Measurements from ENCODE around the gene NUP210. TPM values are rescaled to one million over a fixed set of nuclear protein-coding genes. Genes with fewer than 3 reads are reported as not detected.

NUP210 gene
- total and polyA plus RNA-seq, 2 donors (not counting 3 experiments of a cell fraction or from before 2014, with no cell fraction given), result 0.14 to 0.84 TPM

DNA sequence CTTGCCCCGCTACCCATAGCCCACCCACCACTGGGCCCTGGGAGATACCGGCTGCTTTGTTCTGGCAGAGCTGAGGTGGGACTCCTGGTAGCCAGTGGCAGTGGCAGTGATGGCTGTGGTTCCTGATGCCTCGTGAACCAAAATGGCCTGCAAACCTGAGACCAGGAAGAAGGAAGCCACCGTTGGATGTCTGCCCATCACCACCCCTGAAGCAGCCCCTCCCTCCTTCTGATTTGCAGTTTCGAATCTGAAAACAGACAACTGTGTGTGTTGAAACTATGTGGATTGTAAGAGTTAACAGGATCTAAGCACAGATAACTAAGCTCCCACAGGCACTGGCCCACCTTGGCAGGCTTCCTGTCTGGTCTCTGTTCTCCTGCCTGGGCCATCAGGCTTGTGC lies 66.6 kb downstream of the NUP210 start:
- intact Hi-C loops (cut with micrococcal nuclease) (no loop called here), dilution Hi-C loops (cut with MboI; ENCODE audit: extremely low pct_ligation_motif_present, low sequenced_read_pairs) (no loop called here)
- Histone ChIP-seq H3K4me3 (replicated peaks in 1 of 3; ENCODE audit: insufficient read depth in 1 of 3, low read depth in 1 of 3, low read length in 3 of 3) (no peak overlapping the region), H3K4me1 (ENCODE audit: control insufficient read depth, extremely low read depth, insufficient read depth, low read length) (no peaks in the 10 kb centered on the region), H3K27ac (ENCODE audit: insufficient read depth, low read depth, low read length) (no peak overlapping the region), H3K4me2 (ENCODE audit: insufficient read depth, low read length) (no peak overlapping the region), H3K9ac (replicated peaks; ENCODE audit: extremely low read depth, insufficient read depth, low read length) (no peak overlapping the region), H3K36me3 (ENCODE audit: control insufficient read depth in 2 of 2, extremely low read depth in 1 of 2, insufficient read depth in 2 of 2, low read length in 2 of 2) (no peaks in the 10 kb centered on the region), H3K9me3 (replicated peaks; ENCODE audit: control insufficient read depth, insufficient read depth, low read length) (no peaks in the 10 kb centered on the region), H2AFZ (ENCODE audit: low read depth, low read length) (no peak overlapping the region), H4K20me1 (replicated peaks; ENCODE audit: control insufficient read depth, extremely low read depth, insufficient read depth, low read length) (no peaks in the 10 kb centered on the region), H3K79me2 (ENCODE audit: control insufficient read depth, insufficient read depth, low read length) (no peaks in the 10 kb centered on the region), H3K27me3 (ENCODE audit: control insufficient read depth in 2 of 2, insufficient read depth in 2 of 2, low read length in 2 of 2) (no peaks in the 10 kb centered on the region), H3K9me1 (replicated peaks; ENCODE audit: control insufficient read depth, extremely low read depth, insufficient read depth, low read length) (no peaks in the 10 kb centered on the region)
- CTCF ChIA-PET, result interaction anchor here (0.9 to 1.6 kb wide), 2 partner anchors 8 to 9 kb away, joined by 4 read pairs; no protein-coding TSS in a partner anchor
- POLR2A ChIA-PET, result no interaction called here
- FAIRE-seq (no peak), DNase-seq (ENCODE audit: low read depth, low spot score) (no peak)
- no peak for TF ChIP-seq MYC (IDR thresholded peaks at IDR 0.05; ENCODE audit: low read depth, low read length)
- TF ChIP-seq POLR2A (IDR thresholded peaks at IDR 0.05; ENCODE audit: low read depth, low read length), result no peak
- no peak for TF ChIP-seq CTCF (IDR thresholded peaks at IDR 0.05; ENCODE audit: extremely low read depth in 1 of 2, insufficient read depth in 1 of 2, low read depth in 1 of 2, low read length in 2 of 2)
- TF ChIP-seq GATA2 (IDR thresholded peaks at IDR 0.05; ENCODE audit: insufficient read depth, insufficient read length, low read depth, low read length), result no peak
- TF ChIP-seq JUN (IDR thresholded peaks at IDR 0.05; ENCODE audit: borderline replicate concordance, insufficient read depth, insufficient read length, low read depth), result no peak
- no TSS peak for BruUV-seq (replicated peaks)

- no peak for FAIRE-seq
- POLR2A ChIA-PET, result no interaction called here
- TF ChIP-seq JUN (IDR thresholded peaks at IDR 0.05; ENCODE audit: borderline replicate concordance, insufficient read depth, insufficient read length, low read depth), result no peak
- no peak for TF ChIP-seq FOS (IDR thresholded peaks at IDR 0.05; ENCODE audit: borderline replicate concordance, insufficient read depth, low read length)
- no peak for TF ChIP-seq GATA2 (IDR thresholded peaks at IDR 0.05; ENCODE audit: insufficient read depth, insufficient read length, low read depth, low read length)
- no peak for TF ChIP-seq MAX (IDR thresholded peaks at IDR 0.05; ENCODE audit: insufficient read depth, insufficient read length)
- TF ChIP-seq POLR2A (IDR thresholded peaks at IDR 0.05; ENCODE audit: low read depth, low read length), result no peak
- TF ChIP-seq CTCF (IDR thresholded peaks at IDR 0.05; ENCODE audit: extremely low read depth in 1 of 2, insufficient read depth in 1 of 2, low read depth in 1 of 2, low read length in 2 of 2), result no peak
- TF ChIP-seq EZH2 (IDR thresholded peaks at IDR 0.05; ENCODE audit: borderline replicate concordance, low read depth, low read length, severe bottlenecking), result no peak
- no peak for TF ChIP-seq MYC (IDR thresholded peaks at IDR 0.05; ENCODE audit: low read depth, low read length)
- TF ChIP-seq POLR2AphosphoS5 (IDR thresholded peaks at IDR 0.05; ENCODE audit: insufficient read depth, low read depth, low read length), result no peak
- H3K27ac ChIP-seq (ENCODE audit: insufficient read depth, low read depth, low read length), result no peak overlapping the region
- H3K27me3 ChIP-seq (ENCODE audit: control insufficient read depth in 2 of 2, insufficient read depth in 2 of 2, low read length in 2 of 2), result no peaks in the 10 kb centered on the region
- no peaks in the 10 kb centered on the region for H3K9me1 ChIP-seq (replicated peaks; ENCODE audit: control insufficient read depth, extremely low read depth, insufficient read depth, low read length)
- no peak overlapping the region for H2AFZ ChIP-seq (ENCODE audit: low read depth, low read length)
- no peaks in the 10 kb centered on the region for H3K9me3 ChIP-seq (replicated peaks; ENCODE audit: control insufficient read depth, insufficient read depth, low read length)
- H4K20me1 ChIP-seq (replicated peaks; ENCODE audit: control insufficient read depth, extremely low read depth, insufficient read depth, low read length), result no peaks in the 10 kb centered on the region
- no peak for DNase-seq (ENCODE audit: low read depth, low spot score)
- dilution Hi-C loops (cut with MboI; ENCODE audit: extremely low pct_ligation_motif_present, low sequenced_read_pairs) (no loop called here), intact Hi-C loops (cut with micrococcal nuclease) (no loop called here)
- H3K9ac ChIP-seq (replicated peaks; ENCODE audit: extremely low read depth, insufficient read depth, low read length), result no peak overlapping the region
- no peak overlapping the region for H3K4me3 ChIP-seq (replicated peaks in 1 of 3; ENCODE audit: insufficient read depth in 1 of 3, low read depth in 1 of 3, low read length in 3 of 3)
- H3K79me2 ChIP-seq (ENCODE audit: control insufficient read depth, insufficient read depth, low read length), result no peaks in the 10 kb centered on the region
- no peaks in the 10 kb centered on the region for H3K36me3 ChIP-seq (ENCODE audit: control insufficient read depth in 2 of 2, extremely low read depth in 1 of 2, insufficient read depth in 2 of 2, low read length in 2 of 2)
- BruUV-seq (replicated peaks), result no TSS peak
- CTCF ChIA-PET, result no interaction called here
- H3K4me2 ChIP-seq (ENCODE audit: insufficient read depth, low read length), result no peak overlapping the region
- no peaks in the 10 kb centered on the region for H3K4me1 ChIP-seq (ENCODE audit: control insufficient read depth, extremely low read depth, insufficient read depth, low read length)
Measured at GRCh38 chr3:13352621-13353131, 67.4 kb downstream of the NUP210 start.

Measured in endothelial cell of umbilical vein (primary cell).